ENCODE measurements around the gene FAM163A.

DNA sequence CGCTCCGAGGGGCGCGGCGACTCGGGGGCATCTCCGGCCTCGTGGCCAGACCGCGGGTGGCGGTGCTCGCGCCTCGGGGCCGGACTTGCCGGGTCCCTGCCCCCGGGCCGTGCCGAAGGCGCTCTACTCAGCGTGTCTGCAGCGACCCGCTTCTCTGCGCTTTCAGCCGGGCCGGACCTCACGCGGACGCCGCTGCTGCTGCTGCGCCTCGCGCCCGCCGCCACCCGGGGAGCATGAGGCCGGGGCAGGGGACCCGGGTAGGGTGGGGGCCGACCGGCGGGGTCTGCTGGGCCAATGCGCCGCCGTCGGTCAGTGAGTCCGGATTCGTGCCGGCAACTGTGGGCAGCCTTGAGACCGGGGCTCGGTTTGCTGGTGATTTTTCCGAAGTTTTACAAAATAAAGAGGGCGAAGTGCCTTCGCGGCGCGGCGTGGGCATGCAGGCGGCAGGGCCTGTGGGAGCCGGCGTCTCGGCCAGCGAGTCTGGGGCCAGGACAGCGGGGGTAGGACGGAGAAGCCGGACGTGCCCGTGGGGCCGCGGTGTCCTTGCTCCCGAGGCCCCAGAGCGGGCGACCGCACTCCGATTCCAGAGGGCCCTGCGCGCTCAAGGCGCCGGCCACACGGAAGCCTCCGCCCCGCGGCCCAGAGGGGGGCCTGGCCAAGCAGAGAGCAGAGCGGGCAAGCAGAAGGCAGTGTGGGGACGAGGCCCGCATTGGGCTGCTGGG lies 749 bp downstream of the FAM163A start:
- TF ChIP-seq POLR2AphosphoS5 (IDR thresholded peaks at IDR 0.05; ENCODE audit: low read depth, low read length), result no peak
- no peak for TF ChIP-seq POLR2A (IDR thresholded peaks at IDR 0.05; ENCODE audit: low read depth, low read length)
- TF ChIP-seq TAF1 (IDR thresholded peaks at IDR 0.05; ENCODE audit: low read depth, low read length), result no peak
- TF ChIP-seq POU2F2 (IDR thresholded peaks at IDR 0.05; ENCODE audit: low read depth, low read length), result no peak
- no peak for TF ChIP-seq PAX5 (IDR thresholded peaks at IDR 0.05; ENCODE audit: insufficient read depth, low read length, severe bottlenecking)

Measured in GM12891 (cell line).